H9 (cell line): ENCODE results near the gene UBE2E1. TPM values are rescaled to one million over a fixed set of nuclear protein-coding genes. Genes with fewer than 3 reads are reported as not detected.

Experiments
- DNase-seq: peaks from one replicate; pipeline ENCODE4 v3.0.0-alpha.2; 2017
- H2AFZ ChIP-seq: one replicate; pipeline ENCODE4 v1.6.1; 2013; ENCODE audit warnings: mild to moderate bottlenecking, low read length, control low read depth, moderate library complexity
- H2AK5ac ChIP-seq: 2 replicates; pipeline ENCODE4 v1.6.1; 2013; ENCODE audit warnings: low read length, control low read depth, mixed read lengths; ENCODE audit not compliant: insufficient read length
- H2BK120ac ChIP-seq: one replicate; pipeline ENCODE4 v1.6.1; 2013; ENCODE audit warnings: low read depth, mild to moderate bottlenecking, low read length, control low read depth, inconsistent platforms; ENCODE audit not compliant: poor library complexity, severe bottlenecking
- H2BK12ac ChIP-seq: 2 replicates; pipeline ENCODE4 v1.6.1; 2013; ENCODE audit warnings: low read length, control low read depth, mixed read lengths, low read depth; ENCODE audit not compliant: insufficient read length
- H2BK15ac ChIP-seq: 2 replicates; pipeline ENCODE4 v1.6.1; 2013; ENCODE audit warnings: low read depth, low read length, control low read depth
- H2BK20ac ChIP-seq: one replicate; pipeline ENCODE4 v1.6.1; 2013; ENCODE audit warnings: low read depth, mild to moderate bottlenecking, low read length, control low read depth, inconsistent platforms; ENCODE audit not compliant: poor library complexity, severe bottlenecking
- H2BK5ac ChIP-seq: 2 replicates; pipeline ENCODE4 v1.6.1; 2013; ENCODE audit warnings: low read length, control low read depth, mixed read lengths; ENCODE audit not compliant: insufficient read length
- H3K14ac ChIP-seq: 2 replicates; pipeline ENCODE4 v1.6.1; 2013; ENCODE audit warnings: low read length, control low read depth; ENCODE audit not compliant: insufficient read depth
- H3K18ac ChIP-seq: 2 replicates; pipeline ENCODE4 v1.6.1; 2013; ENCODE audit warnings: low read depth, mild to moderate bottlenecking, mixed read lengths, low read length, control low read depth; ENCODE audit not compliant: insufficient read length
- H3K23ac ChIP-seq: 2 replicates; pipeline ENCODE4 v1.6.1; 2013; ENCODE audit warnings: low read length, control low read depth, mixed read lengths, low read depth; ENCODE audit not compliant: insufficient read length
- H3K23me2 ChIP-seq: 2 replicates; pipeline ENCODE4 v1.6.1; 2013; ENCODE audit warnings: low read depth, mild to moderate bottlenecking, mixed read lengths, low read length, control low read depth; ENCODE audit not compliant: insufficient read length, poor library complexity, severe bottlenecking
- H3K27ac ChIP-seq: 2 replicates; pipeline ENCODE4 v1.5.1; 2013; ENCODE audit warnings: low read length, control low read depth, mixed read lengths, low read depth; ENCODE audit not compliant: insufficient read length
- H3K27me3 ChIP-seq: 2 replicates; pipeline ENCODE4 v1.6.1; 2013; ENCODE audit warnings: low read length, control low read depth, inconsistent platforms; ENCODE audit not compliant: insufficient read depth
- H3K4ac ChIP-seq: 2 replicates; pipeline ENCODE4 v1.6.1; 2013; ENCODE audit warnings: low read depth, mild to moderate bottlenecking, control low read depth, inconsistent platforms, low read length, moderate library complexity
- H3K4me1 ChIP-seq: 2 replicates; pipeline ENCODE4 v1.6.1; 2013; ENCODE audit warnings: low read length, control low read depth, inconsistent platforms; ENCODE audit not compliant: insufficient read depth
- H3K4me2 ChIP-seq: 2 replicates; pipeline ENCODE4 v1.6.1; 2013; ENCODE audit warnings: low read length, control low read depth, mixed read lengths; ENCODE audit not compliant: insufficient read length, insufficient read depth
- H3K56ac ChIP-seq: 2 replicates; pipeline ENCODE4 v1.6.1; 2013; ENCODE audit warnings: low read depth, mild to moderate bottlenecking, mixed read lengths, low read length, control low read depth; ENCODE audit not compliant: insufficient read length
- H3K79me1 ChIP-seq: 2 replicates; pipeline ENCODE4 v1.6.1; 2013; ENCODE audit warnings: low read depth, mild to moderate bottlenecking, moderate library complexity, low read length, control low read depth, inconsistent platforms; ENCODE audit not compliant: insufficient read depth, poor library complexity, severe bottlenecking
- H3K79me2 ChIP-seq: 2 replicates; pipeline ENCODE4 v1.6.1; 2013; ENCODE audit warnings: low read length, control low read depth, inconsistent platforms; ENCODE audit not compliant: insufficient read depth
- H3K9ac ChIP-seq: 2 replicates; pipeline ENCODE4 v1.6.1; 2013; ENCODE audit warnings: low read length, control low read depth, mixed read lengths; ENCODE audit not compliant: insufficient read length; ENCODE audit errors: extremely low read depth
- H3K9me3 ChIP-seq: one replicate; pipeline ENCODE4 v1.6.1; 2013; ENCODE audit warnings: low read depth, low read length, inconsistent platforms; ENCODE audit not compliant: control insufficient read depth
- H3T11ph ChIP-seq: one replicate; pipeline ENCODE4 v1.6.1; 2013; ENCODE audit warnings: mild to moderate bottlenecking, low read length, control low read depth, inconsistent platforms
- H4K20me1 ChIP-seq: one replicate; pipeline ENCODE4 v1.6.1; 2013; ENCODE audit not compliant: control insufficient read depth, insufficient read length, insufficient read depth
- H4K5ac ChIP-seq: 2 replicates; pipeline ENCODE4 v1.6.1; 2013; ENCODE audit warnings: low read depth, mild to moderate bottlenecking, mixed read lengths, low read length, control low read depth; ENCODE audit not compliant: insufficient read length
- H4K8ac ChIP-seq: replicated peaks from 2 replicates; pipeline ENCODE4 v1.6.1; 2013; ENCODE audit warnings: low read length, control low read depth, mixed read lengths, low read depth; ENCODE audit not compliant: insufficient read length
- H4K91ac ChIP-seq: 2 replicates; pipeline ENCODE4 v1.6.1; 2013; ENCODE audit warnings: low read depth, mild to moderate bottlenecking, moderate library complexity, mixed read lengths, low read length, control low read depth; ENCODE audit not compliant: insufficient read length
- H3K27ac Mint-ChIP-seq, 3 experiments: 2 replicates in 2 of 3; 3 replicates in 1 of 3; pipeline ENCODE4 v1.8.0; 2020 to 2021; ENCODE audit warnings: mixed read lengths in 3 of 3, mild to moderate bottlenecking in 1 of 3, moderate library complexity in 1 of 3
- H3K27me3 Mint-ChIP-seq: 2 replicates; pipeline ENCODE4 v1.8.0; 2021; ENCODE audit warnings: low read depth, mild to moderate bottlenecking, moderate library complexity, mixed read lengths
- H3K36me3 Mint-ChIP-seq, 3 experiments: 2 replicates in 2 of 3; 3 replicates in 1 of 3; pipeline ENCODE4 v1.8.0; 2020 to 2021; ENCODE audit warnings: low read depth in 3 of 3, mixed read lengths in 3 of 3; ENCODE audit not compliant: insufficient read depth in 1 of 3
- H3K4me1 Mint-ChIP-seq, 2 experiments: 2 replicates each; pipeline ENCODE4 v1.8.0; 2020; ENCODE audit warnings: mixed read lengths in 2 of 2
- H3K4me3 Mint-ChIP-seq, 2 experiments: 2 replicates in 1 of 2; 3 replicates in 1 of 2; pipeline ENCODE4 v1.8.0; 2020 to 2021; ENCODE audit warnings: mild to moderate bottlenecking in 2 of 2, mixed read lengths in 2 of 2, moderate library complexity in 1 of 2
- H3K9me3 Mint-ChIP-seq, 2 experiments: 2 replicates in 1 of 2; 3 replicates in 1 of 2; pipeline ENCODE4 v1.8.0; 2020; ENCODE audit warnings: mild to moderate bottlenecking in 2 of 2, mixed read lengths in 2 of 2, moderate library complexity in 1 of 2
- CTCF ChIP-seq: fragments of 200-600 bp; sonication (generic); conservative IDR thresholded peaks from 3 replicates; pipeline ENCODE4 v1.8.0; 2021; ENCODE audit warnings: antibody characterized with exemption, mild to moderate bottlenecking
- WGBS: extraction: QIAGEN DNeasy Blood & Tissue Kit; methylation state at CpG from one replicate; pipeline ENCODE4 v1.1.7; 2013; ENCODE audit warnings: missing lambda C conversion rate, low lambda C conversion rate, mixed read lengths; ENCODE audit not compliant: insufficient read length; ENCODE audit errors: extremely low coverage; 5-methylcytosine and 5-hydroxymethylcytosine counted together
- total RNA-seq: library from RNA; stranded (reverse); gene quantifications from 2 replicates; pipeline ENCODE4 v1.2.1, GENCODE V29; 2021

The UBE2E1 gene
- total RNA-seq, 1 experiment from 2014 or later, result 142 TPM

GRCh38 chr3:23808525-23808924 lies 2.8 kb downstream of the UBE2E1 start:
- no peak overlapping the region for H2BK20ac ChIP-seq
- Mint-ChIP-seq H3K4me3 (peak overlapping the region in 1 of 2 experiments; percentile 95; a peak in 4 of 5 replicates), H3K4me1 (peaks cover 62 to 65% of the 10 kb centered on the region in 2 experiments), H3K27ac (no peak overlapping the region), H3K9me3 (no peaks in the 10 kb centered on the region; a peak in 2 of 5 replicates), H3K27me3 (no peaks in the 10 kb centered on the region), H3K36me3 (peaks cover 14 to 41% (median 39%) of the 10 kb centered on the region in 3 experiments; a peak in 6 of 7 replicates)
- H3K27ac ChIP-seq, result no peak overlapping the region
- no CpG with 5 or more reads among the region's 5 CpGs for WGBS
- H3T11ph ChIP-seq, result no peak overlapping the region
- TF ChIP-seq CTCF, result no peak
- no peaks in the 10 kb centered on the region for H4K20me1 ChIP-seq
- H3K18ac ChIP-seq, result no peak overlapping the region
- H3K9me3 ChIP-seq, result no peaks in the 10 kb centered on the region
- peaks cover 21% of the 10 kb centered on the region for H3K23me2 ChIP-seq
- no peak overlapping the region for H4K8ac ChIP-seq
- H3K79me1 ChIP-seq, result no peaks in the 10 kb centered on the region
- H4K5ac ChIP-seq, result no peak overlapping the region
- no peak overlapping the region for H4K91ac ChIP-seq
- no peak overlapping the region for H3K56ac ChIP-seq
- no peaks in the 10 kb centered on the region for H3K27me3 ChIP-seq
- no peak overlapping the region for H2AK5ac ChIP-seq
- no peak overlapping the region for H2AFZ ChIP-seq
- H2BK120ac ChIP-seq, result no peak overlapping the region
- H3K9ac ChIP-seq, result no peak overlapping the region
- H3K4me2 ChIP-seq, result no peak overlapping the region
- H2BK5ac ChIP-seq, result no peak overlapping the region
- no peak overlapping the region for H3K14ac ChIP-seq
- no peak for DNase-seq
- H2BK12ac ChIP-seq, result no peak overlapping the region
- no peaks in the 10 kb centered on the region; the same call in 1 of the 2 replicates for H3K79me2 ChIP-seq
- H2BK15ac ChIP-seq, result no peak overlapping the region
- no peak overlapping the region for H3K4ac ChIP-seq
- no peak overlapping the region for H3K23ac ChIP-seq
- peaks cover 5% of the 10 kb centered on the region; the same call in 1 of the 2 replicates for H3K4me1 ChIP-seq
